GM18868 (cell line): ENCODE results near the gene DOCK3.

ENCODE experiments used
- ATAC-seq: cut with Tn5 transposase; IDR thresholded peaks from one replicate; pipeline ENCODE4 v1.9.1; 2021; ENCODE audit warnings: mild to moderate bottlenecking, moderate library complexity; ENCODE audit not compliant: unreplicated experiment

The DOCK3 gene

GRCh38 chr3:51394541-51394940, 719.8 kb downstream of the DOCK3 start:
- ATAC-seq, result no peak

- no peak for ATAC-seq
Observed at GRCh38 chr3:51395493-51396213, 720.9 kb downstream of the DOCK3 start.

GRCh38 chr3:51396401-51396800, 721.7 kb downstream of the DOCK3 start:
- ATAC-seq, result no peak

- no peak for ATAC-seq
Observed at GRCh38 chr3:51397392-51397791, 722.7 kb downstream of the DOCK3 start.

GRCh38 chr3:51398595-51399310, 724.0 kb downstream of the DOCK3 start:
- ATAC-seq, result no peak

- no peak for ATAC-seq
Observed at GRCh38 chr3:51400166-51400565, 725.4 kb downstream of the DOCK3 start.

GRCh38 chr3:51401735-51402134, 727.0 kb downstream of the DOCK3 start:
- no peak for ATAC-seq

- no peak for ATAC-seq
Observed at GRCh38 chr3:51403675-51404074, 728.9 kb downstream of the DOCK3 start.

GRCh38 chr3:51408021-51408420, 733.3 kb downstream of the DOCK3 start:
- no peak for ATAC-seq

- ATAC-seq, result no peak
Observed at GRCh38 chr3:51408813-51409212, 734.1 kb downstream of the DOCK3 start.

GRCh38 chr3:51422211-51422610, 747.5 kb downstream of the DOCK3 start:
- no peak for ATAC-seq

GRCh38 chr3:51426921-51427320, 752.2 kb downstream of the DOCK3 start:
- ATAC-seq, result no peak

GRCh38 chr3:51429138-51429537, 754.4 kb downstream of the DOCK3 start:
- no peak for ATAC-seq
